ENCODE measurements around the gene RHOG. TPM values are rescaled to one million over a fixed set of nuclear protein-coding genes. Genes with fewer than 3 reads are reported as not detected.
A peak's percentile ranks its signal among the peaks of the same experiment; 100 is the strongest.

Gene RHOG
- total RNA-seq, 1 experiment from 2014 or later: 33.6 TPM

GRCh38 chr11:3816673-3817072, 24.1 kb downstream of the RHOG start:
- Mint-ChIP-seq H3K27me3 (ENCODE audit: low read depth) (no peaks in the 10 kb centered on the region), H3K4me1 (peaks cover 8% of the 10 kb centered on the region), H3K9me3 (no peaks in the 10 kb centered on the region), H3K4me3 (no peak overlapping the region), H3K27ac (no peak overlapping the region), H3K36me3 (no peaks in the 10 kb centered on the region; the same call in 1 of the 2 replicates)
- ATAC-seq (peak; percentile 22; the same call in 1 of the 2 replicates), DNase-seq (ENCODE audit: low spot score) (no peak)
- no peak for TF ChIP-seq FOXP1 (CRISPR knock-in tag; IDR thresholded peaks at IDR 0.05; ENCODE audit: borderline replicate concordance)
- TF ChIP-seq ZNF232 (CRISPR knock-in tag; IDR thresholded peaks at IDR 0.05): no peak
- TF ChIP-seq ETV6 (CRISPR knock-in tag; IDR thresholded peaks at IDR 0.05): no peak
- TF ChIP-seq AR (CRISPR knock-in tag; IDR thresholded peaks at IDR 0.05): no peak
- no peak for TF ChIP-seq ZMAT4 (CRISPR knock-in tag; IDR thresholded peaks at IDR 0.05)
- TF ChIP-seq, protein P1, sequence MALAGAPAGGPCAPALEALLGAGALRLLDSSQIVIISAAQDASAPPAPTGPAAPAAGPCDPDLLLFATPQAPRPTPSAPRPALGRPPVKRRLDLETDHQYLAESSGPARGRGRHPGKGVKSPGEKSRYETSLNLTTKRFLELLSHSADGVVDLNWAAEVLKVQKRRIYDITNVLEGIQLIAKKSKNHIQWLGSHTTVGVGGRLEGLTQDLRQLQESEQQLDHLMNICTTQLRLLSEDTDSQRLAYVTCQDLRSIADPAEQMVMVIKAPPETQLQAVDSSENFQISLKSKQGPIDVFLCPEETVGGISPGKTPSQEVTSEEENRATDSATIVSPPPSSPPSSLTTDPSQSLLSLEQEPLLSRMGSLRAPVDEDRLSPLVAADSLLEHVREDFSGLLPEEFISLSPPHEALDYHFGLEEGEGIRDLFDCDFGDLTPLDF (CRISPR knock-in tag; IDR thresholded peaks at IDR 0.05): no peak
- no peak for TF ChIP-seq E2F4 (CRISPR knock-in tag; IDR thresholded peaks at IDR 0.05; ENCODE audit: borderline replicate concordance, low read depth)
- TF ChIP-seq ZNF425 (CRISPR knock-in tag; conservative IDR thresholded peaks at IDR 0.05): no peak
- TF ChIP-seq ATF1 (CRISPR knock-in tag; IDR thresholded peaks at IDR 0.05): no peak
- no peak for TF ChIP-seq ZNF423 (CRISPR knock-in tag; IDR thresholded peaks at IDR 0.05)
- no peak for TF ChIP-seq ZNF317 (CRISPR knock-in tag; IDR thresholded peaks at IDR 0.05; ENCODE audit: borderline replicate concordance, low read depth)
- no peak for TF ChIP-seq ATF3 (CRISPR knock-in tag; conservative IDR thresholded peaks at IDR 0.05)
- TF ChIP-seq, protein P2, sequence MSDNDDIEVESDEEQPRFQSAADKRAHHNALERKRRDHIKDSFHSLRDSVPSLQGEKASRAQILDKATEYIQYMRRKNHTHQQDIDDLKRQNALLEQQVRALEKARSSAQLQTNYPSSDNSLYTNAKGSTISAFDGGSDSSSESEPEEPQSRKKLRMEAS (CRISPR knock-in tag; IDR thresholded peaks at IDR 0.05): no peak
- no peak for TF ChIP-seq GABPB1 (CRISPR knock-in tag; IDR thresholded peaks at IDR 0.05)
- no peak for TF ChIP-seq NR2C2 (CRISPR knock-in tag; IDR thresholded peaks at IDR 0.05)
- no peak for TF ChIP-seq ZNF219 (CRISPR knock-in tag; IDR thresholded peaks at IDR 0.05; ENCODE audit: borderline replicate concordance)
- no peak for TF ChIP-seq GRHL2 (CRISPR knock-in tag; IDR thresholded peaks at IDR 0.05; ENCODE audit: insufficient replicate concordance, severe bottlenecking)
- no peak for TF ChIP-seq FOXP4 (CRISPR knock-in tag; IDR thresholded peaks at IDR 0.05)
- POLR2A ChIA-PET: no interaction called here
- CTCF ChIA-PET: interaction anchor here (0.9 to 1.7 kb wide), 3 partner anchors 8 to 38 kb away, joined by 4 to 7 read pairs (median 6); partner anchors contain the start of gene STIM1
